Activated CD8-positive, alpha-beta memory T cell treated with anti-CD3 and anti-CD28 coated beads for 36 hours (primary cell): ENCODE measurements around the gene PDE4D. TPM values are rescaled to one million over a fixed set of nuclear protein-coding genes. Genes with fewer than 3 reads are reported as not detected.
"Not testable (repeated sequence)": the region's sequence is repeated elsewhere in the genome, so short reads cannot be mapped to it uniquely, and the experiment has no call there.

Experiments
- CTCF ChIA-PET: fragments of 350-600 bp; sonication (Branson Sonifier 250); formaldehyde crosslinking; loops from one replicate; lab custom pipeline; 2021; ENCODE audit warnings: antibody characterized with exemption; lab: Charles Lee
- POLR2A ChIA-PET: fragments of 350-600 bp; sonication (Branson Sonifier 250); formaldehyde crosslinking; loops from one replicate; lab custom pipeline; 2021; ENCODE audit warnings: antibody characterized with exemption; lab: Charles Lee
- total RNA-seq, 2 experiments: library from RNA; stranded (reverse); gene quantifications; one replicate each; pipeline ENCODE4 v1.2.3, GENCODE V29; 2021

Gene PDE4D
- total RNA-seq, 2 experiments from 2014 or later: 28.4 to 29.0 TPM

- CTCF ChIA-PET: no interaction called here
- POLR2A ChIA-PET: no interaction called here
Measured at GRCh38 chr5:59486508-59486907, 407.0 kb downstream of the PDE4D start.

DNA sequence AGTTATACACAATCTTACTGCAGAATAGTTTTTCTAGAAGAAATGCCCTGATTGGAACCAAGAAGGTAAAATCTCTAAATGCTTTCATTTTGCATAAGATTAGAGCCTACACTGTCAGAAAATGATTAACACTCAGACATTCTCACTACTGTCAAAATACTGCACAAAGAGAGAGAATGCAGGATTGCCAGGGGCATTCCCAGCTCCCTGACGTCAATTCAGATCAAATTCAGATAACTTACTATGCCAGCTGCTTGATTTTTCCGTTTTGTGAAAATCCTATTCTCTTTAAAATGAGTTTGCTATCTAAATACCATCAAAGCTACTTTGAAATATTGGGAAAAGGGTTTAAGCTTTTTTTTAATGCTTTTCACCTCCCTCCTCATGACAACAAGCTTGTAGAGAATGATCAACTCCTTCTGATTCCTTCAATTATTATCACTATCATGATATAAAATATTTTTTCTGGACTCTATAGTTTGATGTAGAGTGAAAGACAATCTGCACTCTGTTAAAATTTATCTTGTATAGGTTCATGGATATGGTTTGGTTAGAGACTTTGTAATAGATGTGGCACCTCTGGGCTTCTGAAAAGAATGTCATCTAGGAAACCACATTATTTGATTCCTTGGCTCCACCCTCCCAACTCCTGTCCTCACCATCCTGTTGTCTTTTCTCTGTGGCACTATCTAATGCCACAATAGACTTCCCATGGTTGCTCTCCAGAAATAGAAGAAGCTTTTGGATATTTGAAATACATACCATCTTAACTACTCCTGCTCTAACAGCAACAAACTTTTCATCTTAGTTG, 407.7 kb downstream of the PDE4D start:
- POLR2A ChIA-PET: no interaction called here
- CTCF ChIA-PET: no interaction called here

DNA sequence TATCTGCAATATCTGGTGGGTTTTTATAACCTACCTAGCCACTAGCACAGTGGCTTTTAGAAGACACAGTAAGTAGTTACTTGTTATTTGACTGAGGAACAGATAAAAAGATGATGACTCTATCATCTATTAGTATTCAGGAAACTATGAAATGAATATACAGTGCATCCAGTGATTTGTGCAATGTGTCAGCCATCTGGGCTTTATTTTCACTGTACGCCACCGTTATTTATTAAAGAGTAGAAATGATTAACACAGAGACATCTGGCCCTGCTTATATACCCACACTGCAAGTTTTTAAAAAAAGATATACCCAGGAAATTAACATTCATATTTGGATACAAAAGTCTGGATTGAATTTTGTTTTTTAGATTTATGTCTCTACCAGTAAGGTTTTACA, 408.4 kb downstream of the PDE4D start:
- ChIA-PET CTCF (no interaction called here), POLR2A (no interaction called here)

DNA sequence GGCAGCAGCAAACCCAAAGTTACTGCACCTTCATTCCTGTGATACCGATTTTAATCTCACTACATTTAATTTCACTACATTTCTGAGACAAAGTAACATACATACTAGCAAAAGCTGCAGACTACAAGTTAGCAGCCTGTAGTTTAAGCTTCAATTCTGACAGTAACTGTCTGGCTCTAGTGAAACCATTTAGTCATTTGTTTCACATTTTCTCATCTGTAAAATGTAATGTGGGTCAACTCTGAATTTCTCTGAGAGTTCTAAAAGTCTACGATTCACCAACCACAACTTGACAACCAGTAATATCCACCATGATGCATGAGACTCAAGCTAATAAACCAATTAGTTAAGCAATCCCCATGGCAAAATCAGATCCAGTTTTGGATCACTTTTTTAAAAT, 408.9 kb downstream of the PDE4D start:
- CTCF ChIA-PET: no interaction called here
- POLR2A ChIA-PET: no interaction called here

DNA sequence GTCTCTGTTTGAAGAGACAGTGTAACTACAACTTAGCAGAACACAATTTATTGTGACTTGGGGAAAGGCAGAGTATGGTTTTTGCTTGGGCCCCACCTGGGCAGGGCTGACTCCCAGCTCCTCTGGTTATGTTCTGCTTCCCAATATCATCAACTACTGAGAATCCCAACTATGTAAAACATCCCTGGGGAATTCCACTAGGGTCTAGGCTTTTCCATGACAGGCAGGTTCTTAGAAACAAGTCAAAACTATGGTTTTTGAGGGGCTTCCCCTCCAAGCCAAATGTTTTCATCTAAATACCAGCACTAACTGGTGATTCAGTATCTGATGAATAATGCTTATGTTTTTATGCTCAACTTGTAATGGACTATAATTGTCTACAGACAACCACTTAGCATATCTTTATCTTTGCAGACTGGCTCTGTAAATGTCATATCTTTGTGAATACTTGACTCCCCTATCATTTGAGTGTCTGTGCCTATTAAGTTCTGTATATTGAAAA, 409.5 kb downstream of the PDE4D start:
- ChIA-PET CTCF (no interaction called here), POLR2A (no interaction called here)

DNA sequence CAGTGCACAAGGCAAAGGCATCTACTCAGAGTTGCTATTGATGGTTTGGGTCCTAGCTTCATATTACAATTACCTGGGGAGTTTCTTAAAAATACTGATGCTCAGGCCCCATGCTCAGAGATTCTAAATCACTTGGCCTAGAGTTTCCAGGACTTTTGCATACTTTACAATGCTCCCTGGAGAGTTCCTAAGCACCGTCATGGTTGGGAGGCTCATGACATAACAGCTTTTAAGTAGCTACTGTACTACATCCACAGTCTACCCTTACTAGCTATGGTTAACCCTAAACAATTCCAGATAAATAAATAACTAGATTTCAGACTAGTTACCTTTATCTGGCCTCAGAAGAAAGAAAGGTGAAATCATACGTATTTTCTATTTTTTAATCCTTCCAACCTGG, 414.4 kb downstream of the PDE4D start:
- ChIA-PET CTCF (no interaction called here), POLR2A (no interaction called here)

DNA sequence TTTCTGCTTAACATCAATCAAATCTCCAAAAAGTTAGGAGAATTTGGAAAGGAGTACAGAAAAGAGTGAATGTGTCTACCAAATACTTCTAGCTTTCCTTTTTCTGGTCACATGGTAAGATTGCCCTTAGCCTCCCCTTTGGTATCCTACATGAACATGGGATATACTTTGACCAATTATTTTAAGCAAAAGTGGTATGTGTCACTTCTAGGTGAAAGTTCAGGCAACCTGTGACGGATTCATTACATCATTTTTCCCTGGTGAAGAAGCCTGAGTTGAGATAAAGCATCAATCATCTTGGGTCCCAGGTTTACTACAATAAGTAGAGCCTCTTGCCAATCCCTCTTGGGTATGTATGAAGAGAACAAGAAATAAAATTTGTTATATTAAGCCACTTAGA, 419.2 kb downstream of the PDE4D start:
- CTCF ChIA-PET: no interaction called here
- POLR2A ChIA-PET: no interaction called here

DNA sequence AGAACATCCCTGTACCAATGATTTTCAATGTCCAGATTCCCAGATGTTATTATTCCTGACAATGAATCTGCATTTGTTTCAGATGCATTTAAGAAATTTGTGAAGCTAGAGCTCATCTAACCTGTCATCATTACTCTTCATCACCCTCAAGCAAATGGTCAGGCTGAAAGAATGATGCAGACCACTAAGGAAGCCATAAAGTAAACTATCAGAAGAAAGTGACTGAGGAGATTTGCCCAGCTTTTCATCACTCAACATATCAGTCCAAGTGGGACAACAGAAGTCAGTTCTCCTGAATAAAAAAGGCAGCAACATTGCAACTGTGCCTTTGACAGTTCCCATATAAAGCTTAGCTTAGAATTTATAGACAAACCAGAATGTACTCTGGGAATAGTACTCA, 419.9 kb downstream of the PDE4D start:
- ChIA-PET CTCF (interaction anchor here (0.7 kb wide), 1 partner anchor 517 kb away, joined by 3 read pairs; no protein-coding TSS in a partner anchor), POLR2A (no interaction called here)

DNA sequence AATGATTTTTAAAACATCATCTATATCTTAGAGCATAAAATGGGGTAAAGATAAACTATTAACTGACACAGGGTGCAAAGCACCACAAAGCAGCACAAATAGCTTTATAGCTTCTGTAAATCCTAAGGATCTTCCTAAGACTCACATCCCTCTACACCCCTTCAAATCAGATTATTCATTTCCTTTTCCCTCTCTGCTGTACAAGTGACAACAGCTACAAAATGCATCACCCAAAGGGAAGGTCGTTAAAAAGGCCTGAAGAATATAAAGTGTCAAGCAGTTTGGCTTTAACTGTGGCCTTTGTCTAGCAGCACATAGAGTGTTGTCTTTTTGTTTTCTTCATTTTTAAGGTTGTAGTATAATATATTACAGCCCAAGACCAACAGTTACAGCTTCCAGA, 422.1 kb downstream of the PDE4D start:
- ChIA-PET POLR2A (no interaction called here), CTCF (no interaction called here)

- ChIA-PET POLR2A (no interaction called here), CTCF (no interaction called here)
Measured at GRCh38 chr5:59467969-59468368, 425.6 kb downstream of the PDE4D start.

- ChIA-PET CTCF (no interaction called here), POLR2A (no interaction called here)
Measured at GRCh38 chr5:59466271-59466670, 427.3 kb downstream of the PDE4D start.

DNA sequence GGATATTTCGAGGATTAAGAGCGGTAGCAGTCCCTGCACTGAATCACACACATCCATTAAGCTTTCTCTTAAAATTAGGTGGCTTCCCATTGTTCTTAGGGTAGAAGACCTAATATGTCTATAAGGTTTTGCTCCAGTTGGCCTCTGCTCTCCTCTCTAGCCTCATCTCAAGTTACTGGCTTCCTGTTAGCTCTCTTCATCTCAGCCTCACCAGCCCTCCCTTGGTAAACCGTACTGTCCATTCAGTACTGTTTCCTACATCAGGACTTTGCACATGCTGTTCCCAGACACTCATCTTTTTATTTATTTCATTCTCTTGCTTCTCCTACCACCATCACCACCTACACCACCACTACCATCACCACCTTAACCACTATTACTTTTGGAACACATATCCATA, 428.6 kb downstream of the PDE4D start:
- ChIA-PET CTCF (no interaction called here), POLR2A (no interaction called here)

DNA sequence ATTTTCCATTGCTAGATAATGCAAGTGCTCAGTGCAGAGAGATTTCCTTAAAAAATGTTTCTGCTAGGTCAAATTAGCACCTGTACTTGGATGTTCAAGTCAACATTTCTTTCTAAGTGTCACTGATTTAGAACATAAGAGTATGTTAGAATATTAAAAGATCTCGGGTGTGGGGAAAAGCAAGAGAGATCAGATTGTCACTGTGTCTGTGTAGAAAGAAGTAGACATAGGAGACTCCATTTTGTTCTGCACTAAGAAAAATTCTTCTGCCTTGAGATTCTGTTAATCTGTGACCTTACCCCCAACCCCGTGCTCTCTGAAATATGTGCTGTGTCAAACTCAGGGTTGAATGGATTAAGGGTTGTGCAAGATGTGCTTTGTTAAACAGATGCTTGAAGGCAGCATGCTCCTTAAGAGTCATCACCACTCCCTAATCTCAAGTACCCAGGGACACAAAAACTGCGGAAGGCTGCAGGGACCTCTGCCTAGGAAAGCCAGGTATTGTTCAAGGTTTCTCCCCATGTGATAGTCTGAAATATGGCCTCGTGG, 429.8 kb downstream of the PDE4D start:
- POLR2A ChIA-PET, CTCF ChIA-PET: not testable (repeated sequence)

- ChIA-PET POLR2A (no interaction called here), CTCF (no interaction called here)
Measured at GRCh38 chr5:59462956-59463355, 430.6 kb downstream of the PDE4D start.

- ChIA-PET POLR2A (no interaction called here), CTCF (interaction anchor here (0.6 kb wide), 1 partner anchor 509 kb away, joined by 3 read pairs; no protein-coding TSS in a partner anchor)
Measured at GRCh38 chr5:59460368-59461153, 433.0 kb downstream of the PDE4D start.

- ChIA-PET POLR2A (no interaction called here), CTCF (no interaction called here)
Measured at GRCh38 chr5:59458966-59459729, 434.4 kb downstream of the PDE4D start.

DNA sequence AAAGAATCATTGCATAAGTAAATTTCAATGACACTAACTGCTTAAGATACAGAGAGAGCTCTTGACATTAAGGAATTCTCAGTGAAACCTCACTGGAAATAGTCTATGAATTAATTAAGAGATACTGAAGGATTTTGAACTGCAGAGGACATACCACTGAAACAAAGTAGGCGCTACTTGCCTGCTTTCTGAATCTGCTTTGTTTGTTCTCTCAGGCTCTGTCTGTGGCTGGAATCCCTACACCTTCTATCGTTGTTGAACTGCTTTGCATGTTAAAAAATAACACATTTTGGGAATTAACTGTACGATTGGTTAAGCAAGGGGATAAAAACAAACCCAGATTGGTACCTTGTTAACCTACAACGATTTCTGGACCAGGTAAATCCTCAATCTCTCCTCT, 435.2 kb downstream of the PDE4D start:
- ChIA-PET CTCF (no interaction called here), POLR2A (no interaction called here)

DNA sequence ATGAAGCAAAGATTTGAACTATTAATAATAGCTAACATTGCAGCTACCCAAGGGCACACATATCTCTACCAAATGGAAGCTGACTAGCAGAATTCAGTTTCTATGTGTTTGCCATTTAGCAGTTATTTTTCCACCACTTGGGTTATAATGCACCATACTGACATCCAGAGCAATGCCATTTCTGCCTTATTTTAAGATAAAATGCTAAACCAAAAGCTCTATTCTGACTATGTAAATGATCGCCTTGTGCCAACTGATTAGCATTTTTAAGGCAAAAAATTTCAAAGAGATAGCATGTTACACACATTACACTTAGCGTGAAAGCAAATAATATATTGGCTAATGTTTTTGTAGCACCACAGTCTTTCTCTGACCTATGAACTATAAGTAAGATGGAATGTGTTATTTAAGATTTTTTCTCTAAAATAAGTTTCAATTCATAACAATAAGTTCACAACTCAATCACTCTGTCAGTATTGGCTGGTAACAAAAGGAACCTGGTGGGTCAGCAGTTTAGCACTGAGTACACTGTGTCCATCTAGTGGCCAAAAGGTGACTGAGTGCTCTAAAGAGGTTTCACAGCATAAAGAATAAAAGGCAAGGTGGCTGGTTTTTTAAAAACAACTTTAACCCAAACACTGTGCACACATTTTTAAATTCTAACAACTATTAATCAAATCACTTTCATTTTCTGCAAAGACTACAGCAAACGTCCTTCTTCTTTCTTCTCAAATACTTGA, 443.5 kb downstream of the PDE4D start:
- ChIA-PET POLR2A (no interaction called here), CTCF (no interaction called here)

GRCh38 chr5:59446356-59446755, 447.2 kb downstream of the PDE4D start:
- CTCF ChIA-PET: no interaction called here
- POLR2A ChIA-PET: no interaction called here
